H1 (cell line): ENCODE measurements around the gene C3orf22.

Source experiments
- CHD7 ChIP-seq: fragments of 300-600 bp; sonication (generic); IDR thresholded peaks from 2 replicates; pipeline ENCODE4 v1.7.1; 2012; ENCODE audit warnings: low read length, moderate library complexity, mild to moderate bottlenecking, inconsistent platforms; ENCODE audit not compliant: insufficient replicate concordance
- CTCF ChIP-seq, 3 experiments: IDR thresholded peaks; 1 replicate in 2 of 3; 2 replicates in 1 of 3; pipeline versions ENCODE4 v1.5.1 to v1.6.1; 2011; ENCODE audit warnings: low read length in 3 of 3, mild to moderate bottlenecking in 3 of 3, inconsistent platforms in 2 of 3, low read depth in 1 of 3, moderate library complexity in 1 of 3; ENCODE audit not compliant: insufficient read depth in 1 of 3; ENCODE audit errors: control extremely low read depth in 1 of 3
- EP300 ChIP-seq, 2 experiments: IDR thresholded peaks; 1 replicate in 1 of 2; 2 replicates in 1 of 2; pipeline ENCODE4 v1.6.1; 2011 to 2012; ENCODE audit warnings: low read depth in 2 of 2, low read length in 2 of 2, mild to moderate bottlenecking in 2 of 2, borderline replicate concordance in 1 of 2, inconsistent platforms in 1 of 2, moderate library complexity in 1 of 2
- EZH2 ChIP-seq: fragments of 200-600 bp; sonication (generic); IDR thresholded peaks from 2 replicates; pipeline ENCODE4 v1.7.1; 2012; ENCODE audit warnings: low read depth, mild to moderate bottlenecking, moderate library complexity, low read length, inconsistent platforms; ENCODE audit not compliant: severe bottlenecking
- MAX ChIP-seq: IDR thresholded peaks from 2 replicates; pipeline ENCODE4 v1.6.1; 2012; ENCODE audit warnings: inconsistent platforms
- PHF8 ChIP-seq: fragments of 200-600 bp; sonication (generic); conservative IDR thresholded peaks from 2 replicates; pipeline ENCODE4 v1.7.1; 2012; ENCODE audit warnings: low read depth, mild to moderate bottlenecking, inconsistent platforms, low read length, moderate library complexity
- POLR2AphosphoS5 ChIP-seq: IDR thresholded peaks from 2 replicates; pipeline ENCODE4 v1.6.1; 2011; ENCODE audit warnings: low read depth, low read length
- RXRA ChIP-seq: IDR thresholded peaks from 2 replicates; pipeline ENCODE4 v1.6.1; 2011; ENCODE audit warnings: low read depth, mild to moderate bottlenecking, low read length, moderate library complexity; ENCODE audit not compliant: insufficient read depth
- SRF ChIP-seq: IDR thresholded peaks from 2 replicates; pipeline ENCODE4 v1.6.1; 2011; ENCODE audit warnings: mild to moderate bottlenecking, low read depth, low read length, moderate library complexity
- YY1 ChIP-seq: IDR thresholded peaks from 2 replicates; pipeline ENCODE4 v1.6.1; 2011; ENCODE audit warnings: low read depth, mild to moderate bottlenecking, low read length

- no peak for TF ChIP-seq EZH2
- no peak for TF ChIP-seq SRF
- TF ChIP-seq POLR2AphosphoS5: no peak
- no peak for TF ChIP-seq YY1
- TF ChIP-seq CTCF (IDR thresholded peaks at IDR 0.05; ENCODE audit: control extremely low read depth in 1 of 3, insufficient read depth in 1 of 3, low read depth in 1 of 3, low read length in 3 of 3): no peak
- TF ChIP-seq RXRA: no peak
- no peak for TF ChIP-seq EP300 (IDR thresholded peaks at IDR 0.05; ENCODE audit: borderline replicate concordance in 1 of 2, low read depth in 2 of 2, low read length in 2 of 2)
- no peak for TF ChIP-seq PHF8
- TF ChIP-seq CHD7: no peak
- TF ChIP-seq MAX: no peak
These were observed 45.6 kb downstream of the C3orf22 start for GRCh38 chr3:126512916-126513650.
